Occipital lobe (tissue), 2 donors: ENCODE data around the gene LMNA. TPM values are rescaled to one million over a fixed set of nuclear protein-coding genes. Genes with fewer than 3 reads are reported as not detected.
"Not testable (repeated sequence)": the region's sequence is repeated elsewhere in the genome, so short reads cannot be mapped to it uniquely, and the experiment has no call there.

ENCODE experiments used
- DNase-seq: peaks from one replicate; lab custom pipeline; 2025; lab: John Stamatoyannopoulos, UW
- total RNA-seq: library from RNA; depleted of rRNA; stranded (reverse); fragments of >200 nt; gene quantifications from one replicate; pipeline ENCODE4 v1.2.3, GENCODE V29; 2014

Gene LMNA
- total RNA-seq, 1 donor from 2014 or later, result 18.1 TPM

GRCh38 chr1:156104065-156104810 is 10.3 kb upstream of the LMNA start:
- no peak for DNase-seq

GRCh38 chr1:156104861-156105832 is 9.4 kb upstream of the LMNA start:
- no peak for DNase-seq

- no peak for DNase-seq
Measured at GRCh38 chr1:156106624-156107488, 7.7 kb upstream of the LMNA start.

GRCh38 chr1:156108057-156108456 is 6.5 kb upstream of the LMNA start:
- no peak for DNase-seq

GRCh38 chr1:156108664-156109241 is 5.8 kb upstream of the LMNA start:
- no peak for DNase-seq

- DNase-seq, result no peak
Measured at GRCh38 chr1:156110252-156110651, 4.3 kb upstream of the LMNA start.

- DNase-seq, result no peak
Measured at GRCh38 chr1:156111355-156111962, 3.1 kb upstream of the LMNA start.

GRCh38 chr1:156112276-156113137 is 2.0 kb upstream of the LMNA start:
- DNase-seq, result no peak

- DNase-seq, result no peak
Measured at GRCh38 chr1:156113282-156113950, 1.1 kb upstream of the LMNA start.

GRCh38 chr1:156114919-156115513 is 505 bp downstream of the LMNA start:
- no peak for DNase-seq

- no peak for DNase-seq
Measured at GRCh38 chr1:156115514-156116374, 1.2 kb downstream of the LMNA start.

GRCh38 chr1:156116731-156117130 is 2.2 kb downstream of the LMNA start:
- DNase-seq, result not testable (repeated sequence)

- no peak for DNase-seq
Measured at GRCh38 chr1:156117414-156118176, 3.1 kb downstream of the LMNA start.

GRCh38 chr1:156118177-156118868 is 3.8 kb downstream of the LMNA start:
- DNase-seq, result no peak

GRCh38 chr1:156119503-156120209 is 5.1 kb downstream of the LMNA start:
- no peak for DNase-seq

- no peak for DNase-seq
Measured at GRCh38 chr1:156120318-156120717, 5.8 kb downstream of the LMNA start.
